ENCODE data around the gene ANKRD33B. TPM values are rescaled to one million over a fixed set of nuclear protein-coding genes. Genes with fewer than 3 reads are reported as not detected.

The ANKRD33B gene
- total and polyA plus RNA-seq, 2 of the 8 experiments (the other 6 are each of a cell fraction or from before 2014, with no cell fraction given) = 6.9 to 20.6 TPM

DNA sequence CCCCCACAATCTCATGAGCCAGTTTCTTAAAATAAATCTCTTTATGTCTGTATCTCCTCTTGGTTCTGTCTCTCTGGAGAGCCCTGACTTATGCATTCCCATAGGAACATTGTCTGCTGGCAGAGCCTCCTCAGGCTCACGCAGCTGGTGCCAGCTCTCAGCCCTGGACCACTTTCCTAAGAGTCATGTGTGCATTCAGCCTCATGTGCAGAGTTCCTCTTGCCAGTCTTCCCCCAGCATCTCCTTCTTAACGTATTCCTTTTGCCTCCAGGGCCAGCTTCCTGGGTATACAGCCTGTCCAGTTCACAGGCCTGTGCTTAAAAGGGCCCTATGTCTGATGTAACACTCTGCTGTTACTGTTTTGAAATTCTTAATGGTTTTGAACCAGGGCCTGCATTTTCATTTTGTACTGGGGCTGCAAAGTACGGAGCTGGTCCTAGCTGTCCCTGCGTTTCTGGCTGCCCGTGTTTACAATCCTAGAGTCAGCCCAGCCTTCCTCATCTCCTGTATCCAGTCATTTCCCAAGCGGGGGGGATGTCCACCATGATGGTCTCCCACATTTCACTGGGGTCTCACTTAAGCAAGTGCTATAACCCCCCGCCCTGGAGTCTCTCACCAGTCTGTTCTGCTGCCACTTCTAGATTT, 18.1 kb downstream of the ANKRD33B start:
- WGBS, 2 experiments (ENCODE audit: extremely low coverage in 1 of 2, insufficient coverage in 1 of 2, insufficient read length in 1 of 2, insufficient replicate concordance in 2 of 2, low coverage in 1 of 2, low lambda C conversion rate in 2 of 2, missing lambda C conversion rate in 1 of 2) = 88% methylated on average over 7 of the region's 7 CpGs; no CpG with 5 or more reads in 1 of the 2 experiments
- Histone ChIP-seq H4K8ac (ENCODE audit: extremely low read depth, insufficient read depth, low read length) (no peak overlapping the region), H2BK20ac (ENCODE audit: low read length) (no peak overlapping the region), H3K79me1 (ENCODE audit: low read depth, low read length) (no peaks in the 10 kb centered on the region; the same call in none of the 2 replicates), H3K79me2 (ENCODE audit: control insufficient read depth in 1 of 2, insufficient read depth in 2 of 2, low read length in 2 of 2) (no peaks in the 10 kb centered on the region; a peak in 1 of 4 replicates), H3K9me3 (ENCODE audit: insufficient read depth in 2 of 2, low read depth in 1 of 2, low read length in 1 of 2) (no peaks in the 10 kb centered on the region), H3K9ac (replicated peaks in 1 of 4; ENCODE audit: extremely low read depth in 1 of 4, low read depth in 3 of 4, low read length in 3 of 4) (no peak overlapping the region), H3K4me1 (replicated peaks in 1 of 4; ENCODE audit: control insufficient read depth in 3 of 4, insufficient read depth in 4 of 4, low read length in 3 of 4) (peaks cover 0 to 5% (median 3%) of the 10 kb centered on the region in 4 experiments; a peak in 5 of 7 replicates), H3K56ac (replicated peaks; ENCODE audit: insufficient read length, low read depth, low read length) (no peak overlapping the region), H4K5ac (ENCODE audit: insufficient read length, low read depth, low read length) (no peak overlapping the region), H3K4me3 (ENCODE audit: extremely low read depth in 1 of 4, insufficient read depth in 2 of 4, low read depth in 3 of 4, low read length in 4 of 4) (no peak overlapping the region), H3K4me2 (ENCODE audit: insufficient read depth in 1 of 2, low read depth in 2 of 2, low read length in 2 of 2) (no peak overlapping the region), H3K27ac (ENCODE audit: low read depth, low read length) (no peak overlapping the region), H3K14ac (ENCODE audit: insufficient read length) (no peak overlapping the region), H2BK5ac (ENCODE audit: low read depth, low read length) (no peak overlapping the region), H4K20me1 (replicated peaks in 1 of 2; ENCODE audit: control insufficient read depth in 1 of 2, insufficient read depth in 2 of 2, low read length in 2 of 2) (no peaks in the 10 kb centered on the region), H3K23ac (ENCODE audit: insufficient read length) (no peak overlapping the region), H3K23me2 (ENCODE audit: low read depth, low read length) (no peaks in the 10 kb centered on the region), H3K4ac (replicated peaks; ENCODE audit: insufficient read length, low read depth, low read length) (no peak overlapping the region), H4K91ac (replicated peaks; ENCODE audit: insufficient read length, low read length) (no peak overlapping the region), H2AK5ac (ENCODE audit: low read depth, low read length) (no peak overlapping the region), H2AFZ (ENCODE audit: low read length) (no peak overlapping the region), H3K36me3 (ENCODE audit: control insufficient read depth in 2 of 4, insufficient read depth in 4 of 4, low read length in 3 of 4) (no peaks in the 10 kb centered on the region), H3K27me3 (replicated peaks in 1 of 4; ENCODE audit: control insufficient read depth in 3 of 4, extremely low read depth in 1 of 4, insufficient read depth in 3 of 4, low read length in 3 of 4) (no peaks in the 10 kb centered on the region), H2BK15ac (ENCODE audit: low read length) (no peak overlapping the region), H3K18ac (ENCODE audit: extremely low read depth, low read length) (no peak overlapping the region; the same call in 1 of the 2 replicates), H2BK12ac (ENCODE audit: low read depth, low read length) (no peak overlapping the region), H2BK120ac (replicated peaks; ENCODE audit: low read depth, low read length) (no peak overlapping the region)
- FAIRE-seq (no peak), DNase-seq (ENCODE audit: low read depth in 1 of 2, low spot score in 2 of 2) (no peak)
- ChIA-PET POLR2A (ENCODE audit: partially characterized antibody) (no interaction called here), CTCF (ENCODE audit: partially characterized antibody) (interaction anchor here (0.9 to 1.3 kb wide), 4 partner anchors 20 to 84 kb away, joined by 3 read pairs; no protein-coding TSS in a partner anchor)
- TF ChIP-seq CTBP2 (IDR thresholded peaks at IDR 0.05; ENCODE audit: borderline replicate concordance, insufficient read depth, insufficient read length, low read length) (no peak), BRCA1 (IDR thresholded peaks at IDR 0.05; ENCODE audit: low read depth, low read length) (no peak), SRF (IDR thresholded peaks at IDR 0.05; ENCODE audit: low read depth, low read length) (no peak)
- TF ChIP-seq, protein P1, sequence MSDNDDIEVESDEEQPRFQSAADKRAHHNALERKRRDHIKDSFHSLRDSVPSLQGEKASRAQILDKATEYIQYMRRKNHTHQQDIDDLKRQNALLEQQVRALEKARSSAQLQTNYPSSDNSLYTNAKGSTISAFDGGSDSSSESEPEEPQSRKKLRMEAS (IDR thresholded peaks at IDR 0.05) = no peak
